LNCAP (cell line): ENCODE data around the gene ARHGAP32.

Experiments
- CTCF ChIP-seq: fragments of 450-650 bp; IDR thresholded peaks from 2 replicates; pipeline ENCODE4 v1.5.1; 2017; ENCODE audit warnings: mild to moderate bottlenecking

The ARHGAP32 gene

GRCh38 chr11:128921793-128922192 is 270.3 kb downstream of the ARHGAP32 start:
- TF ChIP-seq CTCF = no peak

- TF ChIP-seq CTCF = no peak
These were observed 271.5 kb downstream of the ARHGAP32 start for GRCh38 chr11:128920666-128921065.

DNA sequence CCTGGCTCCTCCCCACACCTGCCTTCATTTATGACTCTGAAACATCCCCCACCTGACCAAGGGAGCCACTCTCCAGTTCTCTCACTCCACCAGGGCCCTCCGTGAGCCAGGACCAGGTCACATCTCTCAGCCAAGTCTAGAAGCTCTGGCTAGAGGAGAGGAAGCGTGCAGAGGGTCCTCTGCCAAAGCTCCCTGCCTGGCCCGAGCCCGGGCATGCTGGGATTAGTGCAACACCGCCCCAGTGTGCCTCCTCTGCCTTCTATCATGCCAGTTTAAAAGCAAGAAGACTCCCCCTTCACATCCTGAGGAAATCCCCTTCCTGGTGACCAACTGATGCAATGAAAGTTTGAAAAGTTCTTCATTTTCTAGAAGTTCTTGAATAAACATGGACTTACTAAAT is 272.9 kb downstream of the ARHGAP32 start:
- no peak for TF ChIP-seq CTCF

- TF ChIP-seq CTCF = no peak
These were observed 274.9 kb downstream of the ARHGAP32 start for GRCh38 chr11:128917144-128917724.

DNA sequence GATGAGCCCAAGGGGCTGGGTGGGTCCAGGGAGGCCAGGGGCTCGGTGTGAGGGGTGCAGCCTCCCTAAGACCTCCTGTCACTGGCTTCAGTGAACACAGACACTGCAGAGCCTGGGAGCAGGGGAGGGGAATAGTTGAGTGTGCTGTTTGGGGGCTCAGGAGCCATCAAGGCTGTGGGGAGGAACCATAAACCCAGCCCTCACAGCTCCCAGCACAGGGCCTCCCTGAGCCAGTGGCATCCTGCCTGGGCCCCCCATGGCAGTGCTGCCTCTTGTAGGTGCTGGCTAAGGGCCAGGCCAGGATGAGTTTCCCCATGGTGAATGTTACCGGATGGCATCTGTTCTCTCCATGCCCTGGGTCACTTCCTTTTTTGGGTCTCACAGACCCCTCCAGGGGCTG is 275.4 kb downstream of the ARHGAP32 start:
- no peak for TF ChIP-seq CTCF

- no peak for TF ChIP-seq CTCF
These were observed 276.0 kb downstream of the ARHGAP32 start for GRCh38 chr11:128916037-128916572.

DNA sequence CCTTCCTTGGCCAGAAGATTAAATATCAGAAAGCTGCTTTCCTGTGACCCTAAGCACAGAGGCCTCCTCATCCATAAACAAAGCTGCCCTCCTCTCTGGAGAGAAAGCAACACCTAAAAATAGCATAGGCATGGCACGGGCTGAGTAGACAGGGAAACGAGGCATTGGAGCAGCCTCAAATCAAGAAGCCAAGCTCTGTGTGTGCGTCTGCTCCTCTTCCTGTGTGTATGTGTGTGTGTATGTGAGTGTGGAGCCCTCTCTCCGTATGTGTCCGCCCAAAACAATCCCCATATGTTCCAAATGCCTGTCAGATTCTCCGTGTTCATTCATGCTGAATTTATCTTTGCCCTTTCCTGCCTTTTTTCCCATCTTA is 277.0 kb downstream of the ARHGAP32 start:
- no peak for TF ChIP-seq CTCF
